Activated T-cell treated with anti-CD3 and anti-CD28 coated beads for 48 hours (primary cell): Measurements from ENCODE around the gene PINK1.
A peak's percentile ranks its signal among the peaks of the same experiment; 100 is the strongest.
"Not testable (repeated sequence)": the region's sequence is repeated elsewhere in the genome, so short reads cannot be mapped to it uniquely, and the experiment has no call there.

Source experiments
- DNase-seq: peaks from one replicate; pipeline ENCODE4 v3.0.0-alpha.2; 2020; ENCODE audit warnings: low read depth

Gene PINK1

GRCh38 chr1:20644416-20644815 is 11.2 kb downstream of the PINK1 start:
- no peak for DNase-seq

- DNase-seq, result no peak
Measured at GRCh38 chr1:20645414-20645813, 12.2 kb downstream of the PINK1 start.

GRCh38 chr1:20648438-20648837 is 15.2 kb downstream of the PINK1 start:
- no peak for DNase-seq

GRCh38 chr1:20648946-20649345 is 15.7 kb downstream of the PINK1 start:
- no peak for DNase-seq

- no peak for DNase-seq
Measured at GRCh38 chr1:20652300-20652699, 19.0 kb downstream of the PINK1 start.

- DNase-seq, result no peak
Measured at GRCh38 chr1:20654104-20654690, 20.9 kb downstream of the PINK1 start.

- no peak for DNase-seq
Measured at GRCh38 chr1:20657024-20657423, 23.8 kb downstream of the PINK1 start.

- DNase-seq, result no peak
Measured at GRCh38 chr1:20658166-20658915, 25.1 kb downstream of the PINK1 start.

GRCh38 chr1:20660363-20660762 is 27.1 kb downstream of the PINK1 start:
- DNase-seq, result no peak

- DNase-seq, result no peak
Measured at GRCh38 chr1:20660847-20661206, 27.6 kb downstream of the PINK1 start.

- peak; percentile 96 for DNase-seq
Measured at GRCh38 chr1:20661207-20662109, 28.2 kb downstream of the PINK1 start, which contains the start of gene DDOST. Gene DDOST, minus strand, starts transcription at chr1:20661369. Its CDS starts 19 bp downstream, at chr1:20661350.

GRCh38 chr1:20662110-20662475 is 28.8 kb downstream of the PINK1 start:
- DNase-seq, result no peak

GRCh38 chr1:20663365-20663764 is 30.1 kb downstream of the PINK1 start:
- no peak for DNase-seq

GRCh38 chr1:20663969-20664715 is 30.9 kb downstream of the PINK1 start:
- no peak for DNase-seq

- DNase-seq, result no peak
Measured at GRCh38 chr1:20665726-20666125, 32.5 kb downstream of the PINK1 start.

- DNase-seq, result no peak
Measured at GRCh38 chr1:20666146-20666545, 32.9 kb downstream of the PINK1 start.

GRCh38 chr1:20666804-20667203 is 33.5 kb downstream of the PINK1 start:
- DNase-seq, result no peak

GRCh38 chr1:20668581-20668980 is 35.3 kb downstream of the PINK1 start:
- no peak for DNase-seq

GRCh38 chr1:20670936-20671335 is 37.7 kb downstream of the PINK1 start:
- no peak for DNase-seq

GRCh38 chr1:20672265-20672632 is 39.0 kb downstream of the PINK1 start:
- DNase-seq, result no peak

GRCh38 chr1:20673626-20674025 is 40.4 kb downstream of the PINK1 start:
- DNase-seq, result not testable (repeated sequence)

- no peak for DNase-seq
Measured at GRCh38 chr1:20678599-20678998, 45.3 kb downstream of the PINK1 start.
